H1 (cell line): ENCODE results near the gene CDC5L. TPM values are rescaled to one million over a fixed set of nuclear protein-coding genes. Genes with fewer than 3 reads are reported as not detected.

Experiments used
- CTCF ChIA-PET: fragments of 300-600 bp; sonication (Branson Sonifier 250); formaldehyde crosslinking; loops from one replicate; lab custom pipeline; 2021; ENCODE audit not compliant: partially characterized antibody; lab: Charles Lee
- POLR2A ChIA-PET: fragments of 300-600 bp; sonication (Branson Sonifier 250); formaldehyde crosslinking; loops from one replicate; lab custom pipeline; 2021; ENCODE audit warnings: inconsistent platforms; ENCODE audit not compliant: partially characterized antibody; lab: Charles Lee
- DNase-seq, 2 experiments: peaks; one replicate each; pipeline versions ENCODE4 v3.0.0 to v3.0.0-alpha.2; 2010 to 2022; ENCODE audit warnings: low spot score in 2 of 2, low read depth in 1 of 2, mixed read lengths in 1 of 2
- FAIRE-seq: peaks from 2 replicates; lab custom pipeline; 2011; peaks lifted over from hg19 to GRCh38; lab: Jason Lieb, UNC
- H2AFZ ChIP-seq: 2 replicates; pipeline ENCODE4 v1.8.1; 2012; ENCODE audit warnings: low read length, inconsistent platforms
- H2AK5ac ChIP-seq: 2 replicates; pipeline ENCODE4 v1.6.1; 2013; ENCODE audit warnings: low read depth, low read length
- H2BK120ac ChIP-seq: replicated peaks from 2 replicates; pipeline ENCODE3; 2013; ENCODE audit warnings: low read depth, low read length, inconsistent platforms
- H2BK12ac ChIP-seq: 2 replicates; pipeline ENCODE4 v1.6.1; 2013; ENCODE audit warnings: low read depth, low read length
- H2BK15ac ChIP-seq: 2 replicates; pipeline ENCODE4 v1.6.1; 2013; ENCODE audit warnings: low read length
- H2BK20ac ChIP-seq: 2 replicates; pipeline ENCODE4 v1.6.1; 2013; ENCODE audit warnings: low read length
- H2BK5ac ChIP-seq: 2 replicates; pipeline ENCODE4 v1.6.1; 2013; ENCODE audit warnings: low read depth, low read length
- H3K14ac ChIP-seq: 2 replicates; pipeline ENCODE4 v1.6.1; 2013; ENCODE audit warnings: inconsistent platforms; ENCODE audit not compliant: insufficient read length
- H3K18ac ChIP-seq: 2 replicates; pipeline ENCODE4 v1.6.1; 2013; ENCODE audit warnings: low read length; ENCODE audit errors: extremely low read depth
- H3K23ac ChIP-seq: 2 replicates; pipeline ENCODE4 v1.6.1; 2013; ENCODE audit warnings: inconsistent platforms; ENCODE audit not compliant: insufficient read length
- H3K23me2 ChIP-seq: 2 replicates; pipeline ENCODE4 v1.6.1; 2013; ENCODE audit warnings: low read depth, low read length
- H3K27ac ChIP-seq: 2 replicates; pipeline ENCODE4 v1.6.1; 2011; ENCODE audit warnings: low read depth, low read length, inconsistent platforms
- H3K27me3 ChIP-seq, 4 experiments: replicated peaks in 1 of 4; 1 replicate in 1 of 4; 2 replicates in 3 of 4; pipeline versions ENCODE4 v1.6.1 to v1.8.1; 2011 to 2013; ENCODE audit warnings: low read length in 3 of 4, mild to moderate bottlenecking in 3 of 4, inconsistent platforms in 2 of 4, mixed read lengths in 2 of 4, moderate library complexity in 1 of 4; ENCODE audit not compliant: control insufficient read depth in 3 of 4, insufficient read depth in 3 of 4; ENCODE audit errors: extremely low read depth in 1 of 4
- H3K36me3 ChIP-seq, 4 experiments: 2 replicates each; pipeline versions ENCODE4 v1.6.1 to v1.8.1; 2011 to 2013; ENCODE audit warnings: mild to moderate bottlenecking in 4 of 4, low read length in 3 of 4, moderate library complexity in 2 of 4, control low read depth in 1 of 4, inconsistent platforms in 1 of 4; ENCODE audit not compliant: insufficient read depth in 4 of 4, control insufficient read depth in 2 of 4
- H3K4ac ChIP-seq: replicated peaks from 2 replicates; pipeline ENCODE3; 2013; ENCODE audit warnings: low read length, low read depth, mixed read lengths, inconsistent platforms; ENCODE audit not compliant: insufficient read length
- H3K4me1 ChIP-seq, 4 experiments: replicated peaks in 1 of 4; 1 replicate in 1 of 4; 2 replicates in 3 of 4; pipeline versions ENCODE4 v1.6.1 to v1.8.1; 2011 to 2013; ENCODE audit warnings: low read length in 3 of 4, inconsistent platforms in 2 of 4, mixed read lengths in 1 of 4; ENCODE audit not compliant: insufficient read depth in 4 of 4, control insufficient read depth in 3 of 4
- H3K4me2 ChIP-seq, 2 experiments: 2 replicates each; pipeline versions ENCODE4 v1.6.1 to v1.8.1; 2011 to 2013; ENCODE audit warnings: low read depth in 2 of 2, low read length in 2 of 2, control low read depth in 1 of 2, inconsistent platforms in 1 of 2, mild to moderate bottlenecking in 1 of 2; ENCODE audit not compliant: insufficient read depth in 1 of 2
- H3K4me3 ChIP-seq, 4 experiments: fragments of 200-600, 300-600 bp in 1 of 4; sonication (generic), shearing (Covaris generic), sonication (Bioruptor Twin) in 1 of 4; 2 replicates each; pipeline versions ENCODE4 v1.5.1 to v1.8.1; 2011 to 2016; ENCODE audit warnings: low read length in 4 of 4, low read depth in 3 of 4, control low read depth in 2 of 4, inconsistent platforms in 2 of 4, mild to moderate bottlenecking in 2 of 4, mixed read lengths in 1 of 4, moderate library complexity in 1 of 4; ENCODE audit not compliant: insufficient read depth in 2 of 4; ENCODE audit errors: extremely low read depth in 1 of 4
- H3K56ac ChIP-seq: replicated peaks from 2 replicates; pipeline ENCODE3; 2013; ENCODE audit warnings: low read depth, mild to moderate bottlenecking, mixed read lengths, low read length, inconsistent platforms; ENCODE audit not compliant: insufficient read length
- H3K79me1 ChIP-seq: 2 replicates; pipeline ENCODE4 v1.6.1; 2013; ENCODE audit warnings: low read depth, low read length, control low read depth
- H3K79me2 ChIP-seq, 2 experiments: 2 replicates each; pipeline versions ENCODE4 v1.6.1 to v1.8.1; 2012 to 2013; ENCODE audit warnings: low read length in 2 of 2, mild to moderate bottlenecking in 2 of 2, inconsistent platforms in 1 of 2; ENCODE audit not compliant: insufficient read depth in 2 of 2, control insufficient read depth in 1 of 2
- H3K9ac ChIP-seq, 4 experiments: replicated peaks in 1 of 4; 1 replicate in 1 of 4; 2 replicates in 3 of 4; pipeline versions ENCODE4 v1.6.1 to v1.8.1; 2011 to 2013; ENCODE audit warnings: low read depth in 3 of 4, low read length in 3 of 4, control low read depth in 2 of 4, mild to moderate bottlenecking in 2 of 4, moderate library complexity in 2 of 4, inconsistent platforms in 1 of 4; ENCODE audit errors: extremely low read depth in 1 of 4
- H3K9me3 ChIP-seq, 2 experiments: 2 replicates each; pipeline versions ENCODE4 v1.6.1 to v1.8.1; 2012 to 2013; ENCODE audit warnings: mild to moderate bottlenecking in 2 of 2, moderate library complexity in 2 of 2, control low read depth in 1 of 2, inconsistent platforms in 1 of 2, low read depth in 1 of 2, low read length in 1 of 2, mixed read lengths in 1 of 2; ENCODE audit not compliant: insufficient read depth in 2 of 2
- H4K20me1 ChIP-seq, 2 experiments: replicated peaks in 1 of 2; 2 replicates each; pipeline versions ENCODE3 to v1.8.1; 2011 to 2013; ENCODE audit warnings: inconsistent platforms in 2 of 2, low read length in 2 of 2, mild to moderate bottlenecking in 1 of 2; ENCODE audit not compliant: insufficient read depth in 2 of 2, control insufficient read depth in 1 of 2
- H4K5ac ChIP-seq: 2 replicates; pipeline ENCODE4 v1.6.1; 2013; ENCODE audit warnings: low read length, low read depth, mixed read lengths, inconsistent platforms; ENCODE audit not compliant: insufficient read length
- H4K8ac ChIP-seq: 2 replicates; pipeline ENCODE4 v1.8.0; 2013; ENCODE audit warnings: mild to moderate bottlenecking, moderate library complexity, low read length, inconsistent platforms; ENCODE audit not compliant: insufficient read depth; ENCODE audit errors: extremely low read depth
- H4K91ac ChIP-seq: replicated peaks from 2 replicates; pipeline ENCODE3; 2013; ENCODE audit warnings: low read length, mixed read lengths, inconsistent platforms; ENCODE audit not compliant: insufficient read length
- ASH2L ChIP-seq: fragments of 200-600, 300-600 bp; sonication (generic); IDR thresholded peaks from one replicate; pipeline ENCODE4 v1.7.1; 2017; ENCODE audit warnings: low read length
- SIX5 ChIP-seq: IDR thresholded peaks from 2 replicates; pipeline ENCODE4 v1.6.1; 2011; ENCODE audit warnings: mild to moderate bottlenecking, low read depth, low read length
- WGBS, 2 experiments: shearing (Covaris generic) in 1 of 2; methylation state at CpG; one replicate each; pipeline versions ENCODE4 v1.1.6 to v1.1.7; 2013 to 2015; ENCODE audit warnings: low lambda C conversion rate in 2 of 2, mixed read lengths in 2 of 2, inconsistent platforms in 1 of 2, low coverage in 1 of 2, missing lambda C conversion rate in 1 of 2; ENCODE audit not compliant: insufficient replicate concordance in 2 of 2, insufficient coverage in 1 of 2, insufficient read length in 1 of 2; ENCODE audit errors: extremely low coverage in 1 of 2, missing lambda C conversion rate in 1 of 2; 5-methylcytosine and 5-hydroxymethylcytosine counted together
- polyA plus RNA-seq, 7 experiments: library from polyadenylated mRNA; depleted of rRNA in 3 of 7; stranded (reverse) in 5 of 7; unstranded in 2 of 7; fragments of >200 nt in 5 of 7; fragments of 200-250 nt in 2 of 7; gene quantifications; 1 replicate in 5 of 7; 2 replicates in 1 of 7; 4 replicates in 1 of 7; pipeline versions ENCODE4 v1.2.1 to v1.2.3, GENCODE V29; 2011 to 2013; ENCODE audit warnings: missing spikeins in 2 of 7, mixed read lengths in 2 of 7
- total RNA-seq: library from RNA; stranded (reverse); fragmentation: NEBNext Ultra II Directional; extraction: Animal tissue kit (Norgen Biotek cat#: 25700); gene quantifications from 2 replicates; pipeline ENCODE4 v1.2.1, GENCODE V29; 2021
- TF ChIP-seq, protein P1 (sequence below): IDR thresholded peaks from 2 replicates; pipeline ENCODE4 v1.6.1; 2011; ENCODE audit warnings: low read length, improper control_type of control experiment

CDC5L gene
- total and polyA plus RNA-seq, 2 of the 8 experiments (the other 6 are each of a cell fraction or from before 2014, with no cell fraction given), result 8.4 to 32.8 TPM

GRCh38 chr6:44475417-44475778 lies 87.9 kb downstream of the CDC5L start:
- no peak for DNase-seq
- H4K8ac ChIP-seq, result no peak overlapping the region
- no peak overlapping the region for H3K27ac ChIP-seq
- no peak overlapping the region; the same call in 1 of the 2 replicates for H2BK5ac ChIP-seq
- peak overlapping the region; percentile 18; the same call in 1 of the 2 replicates for H2AFZ ChIP-seq
- no peak overlapping the region for H4K5ac ChIP-seq
- peaks cover 0 to 15% (median 11%) of the 10 kb centered on the region in 4 experiments; a peak in 5 of 7 replicates for H3K4me1 ChIP-seq
- ChIA-PET POLR2A (interaction anchor here (0.7 to 1.1 kb wide), 3 partner anchors 12 to 903 kb away, joined by 3 to 4 read pairs (median 4); partner anchors contain the start of gene SUPT3H), CTCF (interaction anchor here (0.6 to 12.1 kb wide), 73 partner anchors 10 to 1537 kb away, joined by 3 to 135 read pairs (median 4); no protein-coding TSS in a partner anchor)
- no peak overlapping the region for H3K56ac ChIP-seq
- H3K14ac ChIP-seq, result no peak overlapping the region
- H2BK20ac ChIP-seq, result no peak overlapping the region
- H3K36me3 ChIP-seq, result no peaks in the 10 kb centered on the region
- H2BK12ac ChIP-seq, result no peak overlapping the region
- no peaks in the 10 kb centered on the region for H3K23me2 ChIP-seq
- H2BK15ac ChIP-seq, result no peak overlapping the region; the same call in 1 of the 2 replicates
- no peak overlapping the region for H3K4ac ChIP-seq
- 23% methylated on average over 6 of the region's 6 CpGs; no CpG with 5 or more reads in 1 of the 2 experiments for WGBS, 2 experiments
- H2AK5ac ChIP-seq, result no peak overlapping the region
- no peak overlapping the region for H3K9ac ChIP-seq
- no peak overlapping the region for H2BK120ac ChIP-seq
- no peak for FAIRE-seq
- no peaks in the 10 kb centered on the region for H3K79me2 ChIP-seq
- H4K20me1 ChIP-seq, result no peaks in the 10 kb centered on the region
- H3K23ac ChIP-seq, result no peak overlapping the region
- H3K79me1 ChIP-seq, result no peaks in the 10 kb centered on the region
- H3K27me3 ChIP-seq, result no peaks in the 10 kb centered on the region
- no peak overlapping the region for H4K91ac ChIP-seq
- peak overlapping the region in 1 of 2 experiments; percentile 28; a peak in 1 of 4 replicates for H3K4me2 ChIP-seq
- H3K18ac ChIP-seq, result no peak overlapping the region
- no peak overlapping the region for H3K4me3 ChIP-seq
- H3K9me3 ChIP-seq, result no peaks in the 10 kb centered on the region
- TF ChIP-seq SIX5 (no peak), ASH2L (no peak)
- TF ChIP-seq, protein P1, sequence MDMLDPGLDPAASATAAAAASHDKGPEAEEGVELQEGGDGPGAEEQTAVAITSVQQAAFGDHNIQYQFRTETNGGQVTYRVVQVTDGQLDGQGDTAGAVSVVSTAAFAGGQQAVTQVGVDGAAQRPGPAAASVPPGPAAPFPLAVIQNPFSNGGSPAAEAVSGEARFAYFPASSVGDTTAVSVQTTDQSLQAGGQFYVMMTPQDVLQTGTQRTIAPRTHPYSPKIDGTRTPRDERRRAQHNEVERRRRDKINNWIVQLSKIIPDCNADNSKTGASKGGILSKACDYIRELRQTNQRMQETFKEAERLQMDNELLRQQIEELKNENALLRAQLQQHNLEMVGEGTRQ, result no peak
